NK-92 (cell line): ENCODE results near the gene TESK2.
"Not testable (repeated sequence)": the region's sequence is repeated elsewhere in the genome, so short reads cannot be mapped to it uniquely, and the experiment has no call there.

Experiments used
- DNase-seq: peaks from one replicate; lab custom pipeline; 2025; ENCODE audit not compliant: unreplicated experiment; lab: John Stamatoyannopoulos, UW

Gene TESK2

GRCh38 chr1:45490626-45491486 lies at the start of gene TESK2:
Gene TESK2 (minus strand): TSS chr1:45491163. CDS start chr1:45457785, 33,378 bp downstream.
- peak; percentile 75 for DNase-seq

GRCh38 chr1:45536886-45537285 lies 45.9 kb upstream of the TESK2 start:
- no peak for DNase-seq

GRCh38 chr1:45535988-45536766 lies 45.2 kb upstream of the TESK2 start:
- DNase-seq: no peak

- DNase-seq: no peak
These were observed 40.9 kb upstream of the TESK2 start for GRCh38 chr1:45531873-45532272.

- DNase-seq: no peak
These were observed 39.7 kb upstream of the TESK2 start for GRCh38 chr1:45530632-45531135.

GRCh38 chr1:45526135-45526644 lies 35.2 kb upstream of the TESK2 start:
- no peak for DNase-seq

- not testable (repeated sequence) for DNase-seq
These were observed 33.0 kb upstream of the TESK2 start for GRCh38 chr1:45523975-45524374.

GRCh38 chr1:45523516-45523915 lies 32.6 kb upstream of the TESK2 start:
- not testable (repeated sequence) for DNase-seq

- no peak for DNase-seq
These were observed 31.6 kb upstream of the TESK2 start for GRCh38 chr1:45522324-45523104.

GRCh38 chr1:45521413-45522323 lies 30.7 kb upstream of the TESK2 start, which contains the start of gene PRDX1:
Gene PRDX1 (minus strand): TSS chr1:45521884. CDS start chr1:45519043, 2,841 bp downstream.
- DNase-seq: no peak

GRCh38 chr1:45519774-45520173 lies 28.8 kb upstream of the TESK2 start:
- DNase-seq: not testable (repeated sequence)

- DNase-seq: no peak
These were observed 27.9 kb upstream of the TESK2 start for GRCh38 chr1:45518910-45519309.

GRCh38 chr1:45518366-45518765 lies 27.4 kb upstream of the TESK2 start:
- DNase-seq: not testable (repeated sequence)

GRCh38 chr1:45516465-45516864 lies 25.5 kb upstream of the TESK2 start:
- DNase-seq: no peak

- DNase-seq: no peak
These were observed 25.1 kb upstream of the TESK2 start for GRCh38 chr1:45516036-45516435.

- not testable (repeated sequence) for DNase-seq
These were observed 22.7 kb upstream of the TESK2 start for GRCh38 chr1:45513532-45514260.

GRCh38 chr1:45512641-45513054 lies 21.7 kb upstream of the TESK2 start:
- no peak for DNase-seq

- DNase-seq: no peak
These were observed 20.1 kb upstream of the TESK2 start for GRCh38 chr1:45510972-45511527.
